ENCODE results near the gene RAC3.

Gene RAC3

GRCh38 chr17:82083009-82083408 lies 51.5 kb downstream of the RAC3 start:
- peaks cover 92% of the 10 kb centered on the region for H3K36me3 ChIP-seq (replicated peaks)
- H3K27me3 ChIP-seq (ENCODE audit: low read depth), result no peaks in the 10 kb centered on the region
- no peak for DNase-seq (ENCODE audit: low spot score in 2 of 2)
- in situ Hi-C loops (cut with MboI; ENCODE audit: low sequenced_read_pairs), result no loop called here
- H3K9me3 ChIP-seq, result no peaks in the 10 kb centered on the region
- H3K4me1 ChIP-seq, result no peaks in the 10 kb centered on the region
- no peak overlapping the region for H3K4me3 ChIP-seq

Data from HAP-1 (cell line).